HS-5 (cell line): ENCODE results near the gene TNFAIP8L2.
"Not testable (repeated sequence)": the region's sequence is repeated elsewhere in the genome, so short reads cannot be mapped to it uniquely, and the experiment has no call there.

Source experiments
- DNase-seq: peaks from one replicate; pipeline ENCODE4 v3.0.0-alpha.2; 2012; ENCODE audit warnings: low read depth

The TNFAIP8L2 gene

GRCh38 chr1:151189637-151190445 lies 33.4 kb downstream of the TNFAIP8L2 start, which contains the start of gene VPS72:
TSS of gene VPS72 (minus strand) at chr1:151190197. CDS start at chr1:151190121, 76 bp downstream.
- no peak for DNase-seq

GRCh38 chr1:151192047-151192446 lies 35.6 kb downstream of the TNFAIP8L2 start:
- no peak for DNase-seq

GRCh38 chr1:151193304-151193703 lies 36.9 kb downstream of the TNFAIP8L2 start:
- DNase-seq, result no peak

GRCh38 chr1:151193856-151194255 lies 37.4 kb downstream of the TNFAIP8L2 start:
- no peak for DNase-seq

GRCh38 chr1:151194894-151195594 lies 38.6 kb downstream of the TNFAIP8L2 start:
- peak; percentile 91 for DNase-seq

- peak; percentile 82 for DNase-seq
These were observed 39.9 kb downstream of the TNFAIP8L2 start for GRCh38 chr1:151196292-151196800.

DNA sequence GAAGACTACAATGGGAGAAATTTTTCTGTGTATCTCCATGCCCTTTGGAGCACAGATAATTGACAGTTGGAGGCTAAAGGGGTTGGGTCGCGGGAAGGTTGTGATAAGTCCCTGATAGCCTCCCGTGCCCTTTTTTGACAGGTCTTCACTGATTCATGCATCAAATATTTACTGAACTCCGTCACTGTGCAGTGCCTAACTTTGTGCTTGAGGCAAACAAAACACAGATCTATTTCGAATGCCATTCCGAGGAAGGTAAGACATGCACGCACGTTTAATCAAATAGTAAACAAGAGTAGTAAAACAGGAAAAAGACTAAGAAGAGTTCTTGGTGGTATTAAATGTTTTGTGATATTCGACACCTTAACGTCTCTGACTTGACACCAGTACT lies 41.4 kb downstream of the TNFAIP8L2 start:
- no peak for DNase-seq

- peak; percentile 90 for DNase-seq
These were observed 42.0 kb downstream of the TNFAIP8L2 start, which contains the start of gene PIP5K1A for GRCh38 chr1:151198254-151199127. TSS of gene PIP5K1A (plus strand) at chr1:151198552. CDS start at chr1:151198997, 445 bp downstream.

DNA sequence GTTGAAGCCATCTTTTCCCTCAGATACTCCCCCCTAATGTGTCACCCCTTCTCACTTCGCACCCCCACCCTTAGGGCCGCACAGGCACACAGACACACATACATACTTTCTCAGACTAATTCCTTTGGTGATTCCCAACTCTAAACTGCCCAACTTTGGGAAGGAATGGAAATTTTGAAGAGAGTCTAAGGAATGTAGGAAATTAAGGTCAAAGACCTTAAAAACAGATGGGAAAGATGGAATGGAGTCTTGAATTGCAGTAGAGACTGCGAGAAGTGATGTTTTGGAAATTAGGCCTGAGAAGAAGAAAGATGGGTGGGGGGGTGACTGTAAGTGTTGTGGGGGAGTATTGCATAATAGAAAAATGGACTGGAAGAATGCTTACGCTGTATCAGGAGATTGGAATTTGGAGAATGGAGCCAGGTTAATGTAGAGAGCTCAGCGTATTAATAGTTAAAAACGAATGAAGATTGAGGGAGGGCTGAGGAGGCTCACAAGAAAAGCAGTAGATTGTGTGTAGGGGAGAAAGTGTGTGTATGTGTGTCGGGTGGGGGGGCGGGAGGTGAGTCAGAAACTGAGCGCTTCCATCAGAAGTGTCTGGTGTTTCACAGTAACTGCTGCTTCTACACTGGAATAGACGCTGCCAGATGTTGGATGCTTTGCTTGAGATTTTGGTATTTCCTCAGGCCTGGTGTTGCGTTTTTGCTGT lies 43.6 kb downstream of the TNFAIP8L2 start:
- peak; percentile 94 for DNase-seq

DNA sequence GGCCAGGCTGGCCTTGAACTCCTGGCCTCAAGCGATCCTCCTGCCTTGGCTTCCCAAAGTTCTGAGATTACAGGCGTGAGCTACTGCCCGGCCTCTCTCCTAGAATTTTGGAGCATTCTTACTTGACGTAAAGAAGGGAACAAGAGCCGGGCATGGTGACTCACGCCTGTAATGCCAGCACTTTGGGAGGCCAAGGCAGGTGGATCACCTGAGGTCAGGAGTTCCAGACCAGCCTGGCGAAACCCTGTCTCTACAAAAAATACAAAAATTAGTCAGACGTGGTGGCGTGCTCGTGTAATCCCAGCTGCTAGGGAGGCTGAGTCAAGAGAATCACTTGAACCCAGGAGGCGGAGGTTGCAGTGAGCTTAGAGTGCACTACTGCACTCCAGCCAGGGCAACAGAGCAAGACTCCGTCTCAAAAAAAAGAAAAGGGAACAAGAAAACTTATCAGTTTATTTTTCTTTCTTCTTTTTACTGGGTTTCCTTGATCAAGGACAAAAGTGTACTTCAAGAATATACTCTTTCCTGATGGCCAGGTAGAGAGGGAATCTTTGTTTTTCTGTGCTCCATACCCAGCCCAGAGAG lies 49.0 kb downstream of the TNFAIP8L2 start:
- DNase-seq, result not testable (repeated sequence)
